Lower lobe of right lung (tissue), 2 donors: ENCODE measurements around the gene SSPN. TPM values are rescaled to one million over a fixed set of nuclear protein-coding genes. Genes with fewer than 3 reads are reported as not detected.
"Not testable (repeated sequence)": the region's sequence is repeated elsewhere in the genome, so short reads cannot be mapped to it uniquely, and the experiment has no call there.

Experiments used
- ATAC-seq, 2 donors: fragments of 200-7000 bp; cut with Tn5 transposase; one replicate each; pipeline ENCODE4 v1.9.1; 2020 to 2022; ENCODE audit warnings: mild to moderate bottlenecking in 2 of 2, moderate library complexity in 2 of 2
- DNase-seq: peaks from one replicate; pipeline ENCODE4 v3.0.0-alpha.2; 2020
- H3K27ac ChIP-seq: fragments of 200-600 bp; one replicate; pipeline ENCODE4 v1.8.0; 2022
- H3K27me3 ChIP-seq: fragments of 200-600 bp; one replicate; pipeline ENCODE4 v1.8.0; 2022; ENCODE audit warnings: low read depth
- H3K36me3 ChIP-seq: fragments of 200-600 bp; one replicate; pipeline ENCODE4 v1.8.0; 2022; ENCODE audit warnings: mild to moderate bottlenecking
- H3K4me1 ChIP-seq: fragments of 200-600 bp; one replicate; pipeline ENCODE4 v1.8.0; 2022
- H3K4me3 ChIP-seq: fragments of 200-600 bp; one replicate; pipeline ENCODE4 v1.8.0; 2022; ENCODE audit warnings: mild to moderate bottlenecking
- H3K9me3 ChIP-seq: fragments of 200-600 bp; one replicate; pipeline ENCODE4 v1.8.0; 2022
- intact Hi-C: fragments of 100-400 bp; cut with DNase I; formaldehyde crosslinking; loops from one replicate; pipeline ENCODE4 v1.11.0; 2022
- total RNA-seq: library from RNA; stranded (reverse); fragmentation: NEBNext Ultra II Directional; extraction: Animal tissue kit (Norgen Biotek cat#: 25700); gene quantifications from one replicate; pipeline ENCODE4 v1.2.1, GENCODE V29; 2021
- TF ChIP-seq, protein P1 (sequence below): fragments of 200-600 bp; IDR thresholded peaks from one replicate; pipeline ENCODE4 v1.8.0; 2022; ENCODE audit warnings: antibody characterized with exemption, mild to moderate bottlenecking
- donor health status: DM: no; HTN: yes; CAD: no; lungs with severe emphysema.

SSPN gene
- total RNA-seq, 1 donor from 2014 or later = 12.8 TPM

DNA sequence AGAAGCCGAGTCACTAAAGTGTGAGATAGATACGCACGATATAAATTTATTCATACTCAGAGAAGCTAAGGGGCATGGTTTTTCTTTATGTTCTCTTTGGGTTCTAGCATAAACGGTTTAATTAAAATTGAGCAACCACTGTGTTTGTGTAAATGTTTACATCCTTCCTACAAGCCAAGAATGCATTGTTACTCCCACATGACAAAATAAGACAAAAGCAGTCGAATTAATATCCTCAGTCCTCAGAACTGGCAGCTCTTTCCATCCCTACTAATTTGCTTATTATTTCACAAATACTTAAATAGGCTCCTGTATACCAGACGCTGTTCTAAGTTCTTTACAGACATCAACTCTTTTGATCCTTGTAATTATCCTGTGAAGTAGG lies 32.0 kb downstream of the SSPN start:
- H3K4me3 ChIP-seq = peak overlapping the region; percentile 48
- H3K36me3 ChIP-seq = no peaks in the 10 kb centered on the region
- peaks cover 11% of the 10 kb centered on the region for H3K4me1 ChIP-seq
- H3K9me3 ChIP-seq = no peaks in the 10 kb centered on the region
- TF ChIP-seq, protein P1, sequence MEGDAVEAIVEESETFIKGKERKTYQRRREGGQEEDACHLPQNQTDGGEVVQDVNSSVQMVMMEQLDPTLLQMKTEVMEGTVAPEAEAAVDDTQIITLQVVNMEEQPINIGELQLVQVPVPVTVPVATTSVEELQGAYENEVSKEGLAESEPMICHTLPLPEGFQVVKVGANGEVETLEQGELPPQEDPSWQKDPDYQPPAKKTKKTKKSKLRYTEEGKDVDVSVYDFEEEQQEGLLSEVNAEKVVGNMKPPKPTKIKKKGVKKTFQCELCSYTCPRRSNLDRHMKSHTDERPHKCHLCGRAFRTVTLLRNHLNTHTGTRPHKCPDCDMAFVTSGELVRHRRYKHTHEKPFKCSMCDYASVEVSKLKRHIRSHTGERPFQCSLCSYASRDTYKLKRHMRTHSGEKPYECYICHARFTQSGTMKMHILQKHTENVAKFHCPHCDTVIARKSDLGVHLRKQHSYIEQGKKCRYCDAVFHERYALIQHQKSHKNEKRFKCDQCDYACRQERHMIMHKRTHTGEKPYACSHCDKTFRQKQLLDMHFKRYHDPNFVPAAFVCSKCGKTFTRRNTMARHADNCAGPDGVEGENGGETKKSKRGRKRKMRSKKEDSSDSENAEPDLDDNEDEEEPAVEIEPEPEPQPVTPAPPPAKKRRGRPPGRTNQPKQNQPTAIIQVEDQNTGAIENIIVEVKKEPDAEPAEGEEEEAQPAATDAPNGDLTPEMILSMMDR = no peak
- intact Hi-C loops = no loop called here
- H3K27me3 ChIP-seq = peaks cover 12% of the 10 kb centered on the region
- ATAC-seq (no peak), DNase-seq (no peak)
- no peak overlapping the region for H3K27ac ChIP-seq

DNA sequence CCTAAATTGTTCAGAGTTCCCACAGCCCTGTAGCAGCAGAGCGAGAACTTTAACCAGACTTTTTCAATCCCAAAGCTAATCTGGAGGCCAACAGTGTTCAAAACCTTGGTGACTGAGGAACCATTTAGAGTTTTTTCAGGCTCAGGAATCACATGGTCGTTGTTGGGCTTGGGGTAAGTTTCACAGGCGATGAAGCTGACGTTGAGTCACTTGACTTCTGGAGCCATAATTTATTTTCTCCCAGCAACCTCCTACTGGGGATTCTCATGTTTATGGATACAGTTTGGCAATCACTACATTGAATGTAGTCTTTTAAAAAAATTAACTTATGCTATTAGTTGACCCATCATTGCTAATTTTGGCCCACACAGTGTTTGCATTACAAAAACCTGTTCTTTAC lies 34.5 kb downstream of the SSPN start:
- TF ChIP-seq, protein P1 = no peak
- Histone ChIP-seq H3K27ac (no peak overlapping the region), H3K9me3 (no peaks in the 10 kb centered on the region), H3K4me3 (no peak overlapping the region), H3K36me3 (no peaks in the 10 kb centered on the region), H3K27me3 (peaks cover 12% of the 10 kb centered on the region), H3K4me1 (peaks cover 11% of the 10 kb centered on the region)
- DNase-seq (no peak), ATAC-seq (no peak)
- intact Hi-C loops = no loop called here

DNA sequence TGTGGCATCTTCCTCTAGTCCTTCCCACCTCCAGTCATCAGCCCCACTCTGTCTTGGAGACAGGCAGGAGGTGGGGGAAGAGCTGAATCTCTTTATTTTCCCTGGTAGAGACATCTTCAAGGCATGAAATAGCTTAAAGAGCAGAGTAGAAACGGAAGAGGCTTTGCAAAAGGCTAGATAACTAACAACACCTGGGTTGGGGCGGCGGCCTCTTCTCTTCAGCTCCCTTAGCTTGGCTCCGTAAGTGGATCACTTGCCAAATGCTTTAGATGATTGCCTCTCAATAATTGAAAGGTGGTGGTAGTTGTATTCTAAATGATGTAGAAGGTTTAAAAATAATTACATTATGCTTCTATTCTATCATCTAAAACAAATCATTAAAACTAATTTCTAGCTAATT lies 36.1 kb downstream of the SSPN start:
- Histone ChIP-seq H3K36me3 (no peaks in the 10 kb centered on the region), H3K4me3 (no peak overlapping the region), H3K27ac (no peak overlapping the region), H3K27me3 (peaks cover 4% of the 10 kb centered on the region), H3K9me3 (no peaks in the 10 kb centered on the region), H3K4me1 (peaks cover 8% of the 10 kb centered on the region)
- intact Hi-C loops = no loop called here
- DNase-seq (no peak), ATAC-seq (no peak)
- TF ChIP-seq, protein P1 = no peak

DNA sequence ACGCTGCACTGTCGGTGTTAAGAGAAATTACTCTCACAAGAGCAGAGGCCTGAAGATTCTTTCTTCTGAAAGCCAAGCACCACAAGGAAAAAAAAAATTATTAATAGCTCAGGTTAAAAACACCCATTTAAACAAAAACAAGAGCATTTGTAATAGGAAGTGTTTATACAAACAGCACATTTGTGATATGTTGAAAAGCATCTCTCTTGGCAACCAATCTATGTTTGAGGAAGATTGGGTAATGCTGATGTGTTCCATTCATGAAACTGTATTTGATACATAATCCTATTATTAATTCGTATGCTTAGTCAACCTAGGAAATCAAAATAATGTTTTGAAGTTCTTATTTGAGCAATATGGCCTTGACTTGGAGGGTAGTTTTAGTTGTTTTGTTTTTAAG lies 36.5 kb downstream of the SSPN start:
- DNase-seq = no peak
- intact Hi-C loops = no loop called here
- TF ChIP-seq, protein P1 = no peak
- Histone ChIP-seq H3K27ac (no peak overlapping the region), H3K4me3 (no peak overlapping the region), H3K27me3 (no peaks in the 10 kb centered on the region), H3K4me1 (peaks cover 4% of the 10 kb centered on the region), H3K36me3 (no peaks in the 10 kb centered on the region), H3K9me3 (no peaks in the 10 kb centered on the region)
- no peak for ATAC-seq

DNA sequence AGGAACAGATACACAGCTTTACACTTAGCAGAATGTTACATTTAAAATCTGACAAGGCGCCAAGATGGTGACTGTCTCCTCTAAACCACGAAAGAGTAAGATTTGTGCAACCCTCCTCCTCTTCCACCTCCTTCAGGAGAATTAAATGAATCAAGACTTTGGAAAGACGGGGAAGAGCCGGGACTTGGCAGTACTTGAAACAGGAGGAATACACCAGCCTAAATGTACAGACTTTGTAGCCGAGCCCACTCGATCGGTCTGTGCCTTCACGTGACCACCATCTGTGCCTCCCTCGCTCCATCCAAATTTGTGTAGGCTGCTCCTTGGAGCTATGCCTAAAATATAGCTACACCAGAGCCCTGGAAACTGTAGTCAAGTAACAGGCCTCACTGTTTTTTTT lies 38.3 kb downstream of the SSPN start:
- Histone ChIP-seq H3K36me3 (no peaks in the 10 kb centered on the region), H3K4me1 (no peaks in the 10 kb centered on the region), H3K27me3 (no peaks in the 10 kb centered on the region), H3K9me3 (no peaks in the 10 kb centered on the region), H3K4me3 (no peak overlapping the region), H3K27ac (no peak overlapping the region)
- TF ChIP-seq, protein P1 = no peak
- intact Hi-C loops = no loop called here
- DNase-seq = no peak
- no peak for ATAC-seq

DNA sequence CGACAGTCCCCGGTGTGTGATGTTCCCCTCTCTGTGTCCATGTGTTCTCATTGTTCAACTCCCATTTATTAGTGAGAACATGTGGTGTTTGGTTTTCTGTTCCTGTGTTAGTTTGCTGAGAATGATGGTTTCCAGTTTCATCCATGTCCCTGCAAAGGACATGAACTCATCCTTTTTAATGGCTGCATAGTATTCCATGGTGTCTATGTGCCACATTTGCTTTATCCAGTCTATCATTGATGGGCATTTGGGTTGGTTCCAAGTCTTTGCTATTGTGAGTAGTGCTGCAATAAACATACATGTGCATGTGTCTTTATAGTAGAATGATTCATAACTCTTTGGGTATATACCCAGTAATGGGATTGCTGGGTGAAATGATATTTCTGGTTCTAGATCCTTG lies 40.1 kb downstream of the SSPN start:
- ATAC-seq, intact Hi-C loops, H3K27ac ChIP-seq, DNase-seq, H3K4me3 ChIP-seq, H3K4me1 ChIP-seq, H3K36me3 ChIP-seq, H3K9me3 ChIP-seq, H3K27me3 ChIP-seq: not testable (repeated sequence)
